GM10847 (cell line): Measurements from ENCODE around the gene SGK1.

ENCODE experiments used
- POLR2A ChIP-seq: IDR thresholded peaks from 2 replicates; pipeline ENCODE4 v1.6.1; 2011; ENCODE audit not compliant: insufficient read length; ENCODE audit errors: extremely low read depth

SGK1 gene

DNA sequence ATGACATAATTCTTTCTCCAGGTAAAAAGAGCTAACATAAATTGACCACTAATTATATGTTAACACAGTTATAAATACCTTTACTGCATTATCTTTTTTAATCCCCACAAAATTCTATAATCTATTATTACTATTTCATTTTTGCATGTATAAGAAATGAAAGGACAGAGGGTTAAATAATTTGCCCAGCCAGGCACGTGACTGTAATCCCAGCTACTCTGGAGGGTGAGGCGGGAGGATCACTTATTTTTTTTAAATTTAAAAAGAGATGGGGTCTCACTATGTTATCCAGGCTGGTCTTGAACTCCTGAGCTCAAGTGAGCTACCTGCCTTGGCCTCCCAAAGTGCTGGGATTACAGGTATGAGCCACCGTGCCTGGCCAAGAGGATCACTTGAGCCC is 121.9 kb downstream of the SGK1 start:
- no peak for TF ChIP-seq POLR2A

DNA sequence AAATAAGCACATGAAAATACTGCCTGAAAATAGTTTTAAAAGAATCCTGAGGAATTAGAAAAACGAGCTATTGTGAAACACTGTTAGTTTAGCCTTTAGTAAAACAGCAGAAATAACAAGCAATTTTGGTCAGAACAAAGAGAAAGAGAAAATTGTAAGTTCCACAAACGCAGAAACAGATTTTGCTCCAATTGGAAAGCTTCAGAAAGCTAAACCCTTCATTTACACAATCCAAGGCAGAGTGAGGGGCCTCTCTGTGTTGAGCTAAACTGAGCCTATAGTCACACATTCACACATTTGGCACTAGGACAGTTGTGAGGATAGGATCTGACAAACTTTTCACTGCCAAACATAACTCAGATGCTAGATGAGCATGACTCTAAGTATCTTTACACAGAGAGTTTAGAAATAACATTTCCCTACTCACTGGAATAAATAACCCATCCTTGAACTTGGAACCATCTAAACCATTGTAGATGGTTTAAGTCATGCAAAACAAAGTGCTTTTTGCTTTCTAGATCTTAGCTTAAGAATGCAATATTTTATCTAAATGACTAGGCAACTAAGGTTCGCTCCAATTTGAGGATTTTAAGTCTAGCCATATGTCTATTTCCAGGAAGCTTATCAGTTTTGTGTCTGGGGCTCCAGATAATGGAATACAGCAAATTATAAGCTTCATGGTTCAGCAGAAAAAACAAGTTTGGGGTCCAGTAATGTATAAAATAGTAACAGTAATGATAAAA is 122.6 kb downstream of the SGK1 start:
- TF ChIP-seq POLR2A: no peak

DNA sequence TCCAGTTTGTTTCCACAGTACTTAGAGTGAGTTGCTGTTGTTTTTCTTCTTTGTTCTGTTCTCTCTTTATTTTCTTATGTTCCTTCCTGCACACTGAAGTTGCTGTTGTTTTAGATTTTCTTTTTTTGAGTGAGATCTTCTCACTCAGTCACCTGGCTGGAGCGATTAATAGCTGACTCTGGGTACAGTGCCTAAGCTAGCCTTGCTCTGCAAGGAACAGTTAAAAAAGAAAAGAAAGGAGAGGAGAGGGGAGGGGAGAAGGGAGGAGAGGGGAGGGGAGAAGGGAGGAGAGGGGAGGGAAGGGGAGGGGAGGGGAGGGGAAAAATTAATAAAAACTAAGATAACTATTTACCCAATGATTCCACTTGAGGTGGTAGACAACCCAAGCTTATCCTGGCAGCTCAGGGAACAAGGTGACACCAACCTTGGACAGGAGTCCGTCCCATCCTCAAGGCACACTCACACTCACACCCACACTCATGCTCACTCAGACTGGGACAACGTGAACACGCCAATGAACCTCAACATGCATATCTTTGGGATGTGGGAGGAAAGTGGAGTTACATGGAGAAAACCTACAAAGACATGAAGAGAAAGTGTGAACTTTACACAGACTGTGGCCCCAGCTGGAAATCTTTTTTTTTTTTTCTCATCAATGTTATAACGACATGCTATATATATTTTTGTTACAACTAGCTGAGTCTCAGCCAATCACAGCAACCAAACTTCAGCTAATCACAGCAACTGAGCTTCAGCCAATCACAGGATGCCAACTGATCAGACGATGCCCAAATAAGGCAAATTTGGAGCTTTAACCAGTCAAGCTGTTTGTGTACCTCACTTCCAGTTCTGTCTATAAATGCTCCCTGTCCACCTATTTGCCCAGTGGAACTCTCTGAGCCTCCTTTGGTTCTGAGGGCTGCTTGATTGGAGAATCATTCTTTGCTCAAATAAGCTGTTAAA is 124.1 kb downstream of the SGK1 start:
- TF ChIP-seq POLR2A: no peak

DNA sequence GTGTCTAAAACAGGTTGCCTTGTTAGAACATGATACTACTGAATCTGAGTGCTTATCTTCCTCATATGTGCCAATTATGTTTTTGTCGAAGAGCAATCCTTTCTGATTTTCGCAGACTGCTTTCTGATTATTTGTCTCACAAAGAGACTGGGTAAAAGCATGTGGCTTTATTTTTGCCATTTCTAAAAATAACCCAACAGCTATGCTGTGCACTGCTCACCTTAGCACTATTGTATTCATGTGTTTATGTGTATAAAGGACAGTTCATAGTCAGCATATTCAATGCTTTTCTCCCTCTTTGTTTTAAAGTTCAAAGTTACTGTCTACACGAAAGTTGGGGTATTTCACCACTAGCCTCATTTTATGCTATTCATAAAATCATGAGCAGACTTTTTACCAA is 127.0 kb downstream of the SGK1 start:
- TF ChIP-seq POLR2A: no peak

DNA sequence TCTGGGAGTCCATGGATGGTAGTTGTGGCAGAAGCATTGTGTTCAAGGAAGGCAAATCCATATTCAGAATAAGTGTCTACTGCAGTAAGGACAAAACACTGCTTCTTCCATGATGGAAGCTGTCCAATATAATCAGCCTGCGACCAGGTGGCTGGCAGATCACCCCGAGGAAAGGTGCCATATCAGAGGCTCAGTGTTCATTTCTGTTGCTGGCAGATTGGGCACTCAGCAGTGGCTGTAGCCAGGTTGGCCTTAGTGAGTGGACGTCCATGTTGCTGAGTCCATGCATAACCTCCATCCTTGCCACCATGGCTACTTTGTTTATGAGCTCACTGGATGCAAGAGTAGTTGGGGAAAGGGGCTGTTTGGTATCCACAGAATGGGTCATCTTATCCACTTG is 130.2 kb downstream of the SGK1 start:
- no peak for TF ChIP-seq POLR2A

DNA sequence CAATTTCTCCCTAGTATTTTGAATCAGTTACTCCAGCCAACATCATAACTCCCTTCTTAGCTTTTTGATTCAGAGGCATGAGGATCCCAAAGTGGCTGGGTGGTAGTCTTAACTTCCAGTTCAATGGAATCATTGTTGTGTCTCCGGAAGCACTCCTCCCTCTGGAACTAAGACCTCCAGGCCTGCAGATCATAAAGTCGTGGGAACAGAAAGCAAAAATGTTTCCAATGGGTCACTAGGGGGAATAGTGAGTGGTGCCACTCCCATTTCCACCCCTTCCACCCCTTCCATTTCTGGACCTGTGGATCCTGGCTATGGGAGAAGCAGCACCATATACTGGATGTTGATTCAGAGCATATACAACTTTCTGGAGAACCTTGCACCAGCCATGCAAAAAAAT is 130.8 kb downstream of the SGK1 start:
- TF ChIP-seq POLR2A: no peak

DNA sequence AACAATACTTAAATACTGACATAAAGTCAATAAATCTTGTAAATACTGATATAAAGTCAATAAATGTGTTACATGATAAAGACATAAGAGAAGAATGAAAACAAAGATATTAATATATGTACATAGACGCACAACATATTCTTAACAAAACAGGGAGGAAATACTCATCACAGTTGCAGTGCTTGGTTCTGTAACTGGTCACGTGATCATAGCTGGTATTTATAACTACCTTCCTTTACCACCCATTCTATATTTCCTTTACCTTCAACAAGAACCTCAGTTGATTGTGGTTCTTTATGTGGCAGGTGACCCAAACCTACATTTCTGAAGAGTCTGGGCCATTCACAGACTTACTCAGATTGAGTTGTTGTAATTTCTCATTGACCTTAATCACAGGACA is 131.6 kb downstream of the SGK1 start:
- no peak for TF ChIP-seq POLR2A

DNA sequence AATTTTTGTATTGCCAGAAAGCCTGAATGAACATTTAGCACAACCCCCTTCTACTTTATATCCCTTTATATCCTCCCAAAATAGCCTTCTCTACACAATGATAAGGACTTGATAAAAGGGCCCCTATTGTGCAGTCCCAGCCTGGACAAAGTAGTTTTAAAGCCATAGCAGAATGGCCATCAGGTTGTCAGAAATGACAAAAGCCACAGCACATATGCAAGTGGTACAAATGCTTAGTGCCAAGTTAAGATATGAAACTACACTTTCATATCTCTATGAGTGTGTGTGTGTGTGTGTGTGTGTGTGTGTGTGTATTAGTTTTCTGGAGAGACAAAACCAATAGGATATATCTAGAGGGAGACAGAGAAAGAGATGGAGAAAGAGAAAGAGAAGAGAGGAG is 132.6 kb downstream of the SGK1 start:
- TF ChIP-seq POLR2A: no peak

DNA sequence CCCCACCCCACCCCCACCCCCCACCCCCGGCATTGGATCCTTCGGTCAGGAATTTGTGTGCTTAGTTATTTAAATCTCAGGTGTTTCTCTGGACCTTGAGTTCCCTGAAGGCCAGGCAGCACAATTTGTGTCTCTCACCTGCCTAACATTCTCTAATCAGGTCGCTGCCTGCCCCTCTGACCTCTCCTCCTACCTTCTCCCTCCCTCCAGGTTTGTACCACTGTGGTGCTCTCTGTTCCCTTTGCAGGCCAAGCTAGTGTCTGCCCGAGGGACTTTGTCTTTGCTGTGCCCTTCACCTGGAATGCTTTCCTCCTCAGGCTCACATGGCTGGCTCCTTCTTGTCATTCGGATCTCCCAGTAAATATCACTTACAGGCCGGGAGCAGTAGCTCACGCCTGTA is 134.1 kb downstream of the SGK1 start:
- no peak for TF ChIP-seq POLR2A

DNA sequence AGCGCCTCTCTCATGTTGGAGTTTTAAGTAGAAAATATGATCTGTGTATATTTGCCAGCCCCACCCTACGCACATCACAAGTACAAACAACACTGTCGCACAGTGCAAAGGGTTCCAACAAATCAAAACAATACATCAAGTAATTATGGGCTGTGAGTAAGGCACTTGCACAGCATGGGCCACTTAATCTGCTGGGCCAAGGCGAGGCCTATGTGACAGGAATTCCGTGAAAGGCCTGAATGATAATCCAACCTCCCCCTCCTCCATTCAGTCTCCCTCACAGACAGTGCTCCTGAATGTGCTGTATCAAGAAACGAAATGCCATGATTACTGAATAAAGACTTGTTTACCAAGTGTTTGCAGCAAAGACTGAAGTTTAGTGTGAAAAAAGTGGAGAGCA is 135.4 kb downstream of the SGK1 start:
- no peak for TF ChIP-seq POLR2A

DNA sequence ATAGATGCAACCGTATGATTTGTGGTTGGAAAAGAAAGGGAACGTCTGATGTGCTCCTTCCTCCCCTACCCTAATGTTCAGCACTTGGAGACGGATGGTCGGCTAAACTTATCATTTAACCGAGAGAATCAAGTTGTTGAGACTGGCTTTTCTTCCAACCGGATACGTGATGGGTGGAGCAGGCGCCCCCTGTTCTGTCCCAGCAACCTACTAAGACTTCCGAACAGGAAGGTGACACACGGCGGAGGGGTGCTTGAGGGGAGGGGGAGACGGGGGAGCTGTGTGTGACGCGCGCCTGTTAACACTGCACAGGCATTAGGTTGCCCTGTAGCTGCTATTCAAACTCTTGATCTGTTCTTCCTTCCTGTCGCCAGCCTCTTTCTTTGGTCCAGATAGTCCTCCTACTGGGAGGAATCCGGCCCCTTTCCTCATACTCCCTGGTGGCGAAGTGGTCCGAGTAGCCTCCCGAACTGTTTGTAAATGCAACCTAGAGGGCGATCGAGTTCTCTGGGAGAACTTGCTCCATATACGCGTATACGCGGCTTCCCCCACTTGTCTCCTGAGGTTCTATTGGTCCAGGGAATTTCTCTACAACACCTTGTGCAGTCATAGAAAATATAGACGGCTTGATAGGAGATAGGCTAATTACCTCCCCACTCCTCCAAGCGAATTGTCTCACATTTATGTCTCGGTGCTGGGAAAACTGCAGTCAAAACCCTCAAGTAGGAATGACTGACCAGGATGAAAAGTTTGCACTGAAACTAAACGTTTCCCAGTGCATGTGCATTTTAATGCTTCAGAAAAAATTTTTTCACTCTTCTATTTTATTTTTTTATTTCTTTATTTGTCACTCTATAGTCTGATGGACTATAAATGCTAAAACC is 139.5 kb downstream of the SGK1 start:
- TF ChIP-seq POLR2A: no peak

DNA sequence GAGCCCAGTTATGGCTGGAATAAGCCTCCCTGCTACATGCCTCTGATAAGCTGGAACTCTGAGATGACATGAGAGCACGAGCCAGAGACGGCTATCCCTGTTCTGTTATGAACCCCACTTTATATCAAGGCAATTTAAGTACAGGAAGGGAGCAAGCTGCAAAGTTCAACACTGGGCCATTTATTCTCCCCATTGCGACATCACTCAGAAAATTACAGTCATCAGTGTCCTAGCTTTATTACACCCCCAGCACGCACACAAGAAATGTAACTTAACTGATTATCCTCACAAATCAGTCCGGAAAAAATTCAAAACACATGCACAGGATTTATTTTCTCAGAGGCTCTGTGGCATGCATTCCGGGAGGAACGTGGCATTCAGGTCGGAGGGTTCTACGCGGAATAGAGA is 140.2 kb downstream of the SGK1 start:
- TF ChIP-seq POLR2A: no peak

DNA sequence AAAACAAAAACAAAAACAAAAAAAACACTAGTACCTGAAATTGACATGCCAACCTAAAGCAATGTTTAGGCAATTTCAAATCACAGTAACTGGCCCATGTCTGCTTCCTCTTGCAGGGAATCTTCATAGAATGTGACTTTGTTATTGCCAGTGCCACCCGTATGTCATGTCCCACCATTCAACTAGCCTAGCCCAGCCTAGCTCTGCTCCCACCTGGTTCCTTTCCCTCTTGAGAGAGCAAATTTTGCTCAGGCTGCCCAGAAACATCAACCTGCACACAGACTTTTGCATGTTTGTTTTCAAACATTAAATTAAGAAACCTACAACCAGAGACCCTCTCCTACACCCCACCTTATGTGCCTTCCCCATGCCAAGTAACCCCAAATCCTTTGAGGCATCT is 140.7 kb downstream of the SGK1 start:
- TF ChIP-seq POLR2A: no peak

DNA sequence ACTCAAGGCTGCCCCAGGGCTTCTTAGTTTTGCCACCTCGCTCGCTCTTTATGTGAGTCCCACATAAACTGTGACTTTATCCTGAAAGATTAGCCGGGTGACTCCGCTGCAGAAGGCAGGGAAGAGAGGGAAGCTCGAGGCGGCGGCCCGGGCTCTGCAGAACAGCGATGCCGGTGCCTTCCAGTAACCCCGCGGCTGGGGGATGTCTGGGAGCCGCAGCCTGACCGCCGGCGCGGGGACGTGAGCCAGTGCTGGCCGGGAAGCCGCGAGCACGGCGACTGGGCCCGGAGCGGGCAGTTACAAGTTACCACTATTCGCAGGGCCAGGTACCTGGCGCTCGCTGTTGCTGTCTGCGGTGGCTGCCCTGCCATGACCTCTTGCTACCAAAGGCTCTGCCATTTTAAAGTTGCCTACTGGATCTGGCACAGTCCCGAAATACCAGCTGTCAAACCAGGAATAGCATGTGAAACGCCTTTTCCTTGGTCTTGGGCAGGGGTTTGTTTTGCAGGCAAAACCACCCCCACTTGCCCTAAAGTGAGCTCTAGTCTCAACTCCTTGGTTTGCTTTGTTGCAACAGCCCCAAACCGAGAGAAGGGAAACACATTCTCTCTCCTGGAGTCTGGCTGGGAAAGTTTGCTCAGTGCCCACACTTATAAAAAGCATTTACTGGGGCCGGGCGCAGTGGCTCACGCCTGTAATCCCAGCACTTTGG is 141.5 kb downstream of the SGK1 start:
- no peak for TF ChIP-seq POLR2A
